GM23338 (cell line): ENCODE data around the gene CAMTA1. TPM values are rescaled to one million over a fixed set of nuclear protein-coding genes. Genes with fewer than 3 reads are reported as not detected.
"Not testable (repeated sequence)": the region's sequence is repeated elsewhere in the genome, so short reads cannot be mapped to it uniquely, and the experiment has no call there.

Source experiments
- ATAC-seq: fragments of 200-7000 bp; cut with Tn5 transposase; 3 replicates; pipeline ENCODE4 v1.9.1; 2020
- DNase-seq: peaks from one replicate; pipeline ENCODE4 v3.0.0-alpha.2; 2015; ENCODE audit warnings: low spot score
- H2AFZ ChIP-seq: fragments of 200-600 bp; sonication (generic); 2 replicates; pipeline ENCODE4 v1.8.0; 2016; ENCODE audit warnings: antibody characterized with exemption, mild to moderate bottlenecking, moderate library complexity
- H3F3A ChIP-seq: fragments of 200-600 bp; sonication (generic); replicated peaks from 2 replicates; pipeline ENCODE4 v1.8.0; 2017; ENCODE audit warnings: antibody characterized with exemption, mixed run types, low read depth
- H3K27ac ChIP-seq: fragments of 200-600 bp; sonication (generic); 2 replicates; pipeline ENCODE4 v1.6.1; 2016; ENCODE audit warnings: low read depth
- H3K27me3 ChIP-seq: fragments of 200-600 bp; sonication (generic); 2 replicates; pipeline ENCODE4 v1.8.0; 2016; ENCODE audit warnings: mild to moderate bottlenecking, mixed run types, moderate library complexity; ENCODE audit not compliant: insufficient read depth
- H3K36me3 ChIP-seq: fragments of 200-600 bp; sonication (generic); 2 replicates; pipeline ENCODE4 v1.8.0; 2016; ENCODE audit warnings: mild to moderate bottlenecking; ENCODE audit not compliant: insufficient read depth
- H3K4me1 ChIP-seq: fragments of 200-600 bp; sonication (generic); 2 replicates; pipeline ENCODE4 v1.8.0; 2016; ENCODE audit warnings: mild to moderate bottlenecking, moderate library complexity; ENCODE audit not compliant: insufficient read depth
- H3K4me2 ChIP-seq: fragments of 200-600 bp; sonication (generic); 2 replicates; pipeline ENCODE4 v1.7.1; 2017; ENCODE audit warnings: mixed run types
- H3K4me3 ChIP-seq: fragments of 200-600 bp; sonication (generic); 2 replicates; pipeline ENCODE4 v1.6.1; 2016; ENCODE audit warnings: mixed run types
- H3K79me2 ChIP-seq: fragments of 200-600 bp; sonication (generic); replicated peaks from 2 replicates; pipeline ENCODE4 v1.8.0; 2017; ENCODE audit warnings: mild to moderate bottlenecking; ENCODE audit not compliant: insufficient read depth
- H3K9me2 ChIP-seq: fragments of 200-600 bp; sonication (generic); 2 replicates; pipeline ENCODE4 v1.8.0; 2017; ENCODE audit not compliant: insufficient read depth
- H4K20me1 ChIP-seq: fragments of 200-600 bp; sonication (generic); replicated peaks from 2 replicates; pipeline ENCODE4 v1.8.0; 2017; ENCODE audit warnings: mild to moderate bottlenecking; ENCODE audit not compliant: insufficient read depth
- H3K27ac Mint-ChIP-seq: 2 replicates; pipeline ENCODE4 v1.8.0; 2020; ENCODE audit warnings: inconsistent platforms, mild to moderate bottlenecking, moderate library complexity, mixed read lengths
- H3K27me3 Mint-ChIP-seq: 3 replicates; pipeline ENCODE4 v1.8.0; 2022; ENCODE audit warnings: low read depth, mild to moderate bottlenecking, moderate library complexity, mixed read lengths, inconsistent platforms; ENCODE audit not compliant: insufficient read depth, poor library complexity
- H3K36me3 Mint-ChIP-seq: 3 replicates; pipeline ENCODE4 v1.8.0; 2021; ENCODE audit warnings: low read depth, mild to moderate bottlenecking, inconsistent platforms, moderate library complexity, mixed read lengths
- H3K4me1 Mint-ChIP-seq: 3 replicates; pipeline ENCODE4 v1.8.0; 2020; ENCODE audit warnings: mild to moderate bottlenecking, inconsistent platforms, mixed read lengths
- H3K4me3 Mint-ChIP-seq: 3 replicates; pipeline ENCODE4 v1.8.0; 2021; ENCODE audit warnings: moderate library complexity, mild to moderate bottlenecking, inconsistent platforms, mixed read lengths
- H3K9me3 Mint-ChIP-seq: 3 replicates; pipeline ENCODE4 v1.8.0; 2020; ENCODE audit warnings: moderate library complexity, mild to moderate bottlenecking, inconsistent platforms, mixed read lengths
- CREB1 ChIP-seq: fragments of 250-450 bp; sonication (Bioruptor Pico); IDR thresholded peaks from 2 replicates; pipeline ENCODE4 v1.5.0; 2020; ENCODE audit warnings: low read depth, mild to moderate bottlenecking, moderate library complexity
- EZH2 ChIP-seq: fragments of 200-600 bp; sonication (generic); IDR thresholded peaks from one replicate; pipeline ENCODE4 v1.8.0; 2017; ENCODE audit warnings: antibody characterized with exemption, mild to moderate bottlenecking, low read depth; ENCODE audit not compliant: unreplicated experiment
- NANOG ChIP-seq: IDR thresholded peaks from 2 replicates; pipeline ENCODE4 v1.6.1; 2016; ENCODE audit warnings: antibody characterized with exemption, borderline replicate concordance
- ZNF114 ChIP-seq: fragments of 250-450 bp; sonication (Bioruptor Pico); IDR thresholded peaks from 2 replicates; pipeline ENCODE4 v1.5.0; 2020; ENCODE audit warnings: mild to moderate bottlenecking, moderate library complexity
- ZNF331 ChIP-seq: fragments of 250-450 bp; sonication (Bioruptor Pico); IDR thresholded peaks from 2 replicates; pipeline ENCODE4 v1.5.0; 2020; ENCODE audit warnings: low read depth, mild to moderate bottlenecking, moderate library complexity
- polyA plus RNA-seq: library from polyadenylated mRNA; unstranded; fragments of >200 nt; fragmentation: Nextera tagmentation; extraction: Ambion mirVana; gene quantifications from 2 replicates; pipeline ENCODE4 v1.2.1, GENCODE V29; 2016
- total RNA-seq: library from RNA; depleted of rRNA; stranded (reverse); fragments of >200 nt; shearing (Covaris generic); gene quantifications from 2 replicates; pipeline ENCODE4 v1.2.3, GENCODE V29; 2014
- TF ChIP-seq, protein P1 (sequence below): fragments of 250-450 bp; sonication (Bioruptor Pico); IDR thresholded peaks from 2 replicates; pipeline ENCODE4 v1.5.0; 2020; ENCODE audit warnings: mild to moderate bottlenecking, moderate library complexity
- TF ChIP-seq, protein P2 (sequence below): IDR thresholded peaks from 2 replicates; pipeline ENCODE4 v1.6.1; 2016; ENCODE audit warnings: antibody characterized with exemption

The CAMTA1 gene
- total and polyA plus RNA-seq, 2 experiments from 2014 or later = 115 to 519 TPM

DNA sequence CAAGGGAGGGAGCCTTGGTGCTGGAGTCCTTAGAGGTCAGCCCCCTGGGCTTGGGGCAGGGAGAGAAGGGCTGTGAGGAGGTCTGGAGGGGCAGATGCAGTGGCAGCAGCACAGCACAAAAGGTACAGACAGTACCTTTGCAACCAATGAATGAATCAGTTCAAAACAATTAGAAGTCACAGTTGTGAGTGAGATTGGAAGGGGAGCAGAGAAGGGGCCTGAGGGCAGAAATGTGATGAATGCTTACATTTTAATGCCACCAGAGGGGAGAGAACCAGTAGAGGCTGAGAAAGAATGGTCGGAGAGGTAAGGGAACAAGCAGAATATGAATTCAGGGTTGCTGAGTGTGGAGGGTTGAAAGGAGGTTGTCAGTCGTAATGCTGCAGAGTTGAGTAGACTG, 24.2 kb downstream of the CAMTA1 start:
- H3K27me3 ChIP-seq = no peaks in the 10 kb centered on the region
- H3K36me3 Mint-ChIP-seq = no peaks in the 10 kb centered on the region
- TF ChIP-seq EZH2 (no peak), NANOG (no peak), ZNF331 (CRISPR knock-in tag) (no peak), ZNF114 (no peak), CREB1 (CRISPR knock-in tag) (no peak)
- TF ChIP-seq, protein P1, sequence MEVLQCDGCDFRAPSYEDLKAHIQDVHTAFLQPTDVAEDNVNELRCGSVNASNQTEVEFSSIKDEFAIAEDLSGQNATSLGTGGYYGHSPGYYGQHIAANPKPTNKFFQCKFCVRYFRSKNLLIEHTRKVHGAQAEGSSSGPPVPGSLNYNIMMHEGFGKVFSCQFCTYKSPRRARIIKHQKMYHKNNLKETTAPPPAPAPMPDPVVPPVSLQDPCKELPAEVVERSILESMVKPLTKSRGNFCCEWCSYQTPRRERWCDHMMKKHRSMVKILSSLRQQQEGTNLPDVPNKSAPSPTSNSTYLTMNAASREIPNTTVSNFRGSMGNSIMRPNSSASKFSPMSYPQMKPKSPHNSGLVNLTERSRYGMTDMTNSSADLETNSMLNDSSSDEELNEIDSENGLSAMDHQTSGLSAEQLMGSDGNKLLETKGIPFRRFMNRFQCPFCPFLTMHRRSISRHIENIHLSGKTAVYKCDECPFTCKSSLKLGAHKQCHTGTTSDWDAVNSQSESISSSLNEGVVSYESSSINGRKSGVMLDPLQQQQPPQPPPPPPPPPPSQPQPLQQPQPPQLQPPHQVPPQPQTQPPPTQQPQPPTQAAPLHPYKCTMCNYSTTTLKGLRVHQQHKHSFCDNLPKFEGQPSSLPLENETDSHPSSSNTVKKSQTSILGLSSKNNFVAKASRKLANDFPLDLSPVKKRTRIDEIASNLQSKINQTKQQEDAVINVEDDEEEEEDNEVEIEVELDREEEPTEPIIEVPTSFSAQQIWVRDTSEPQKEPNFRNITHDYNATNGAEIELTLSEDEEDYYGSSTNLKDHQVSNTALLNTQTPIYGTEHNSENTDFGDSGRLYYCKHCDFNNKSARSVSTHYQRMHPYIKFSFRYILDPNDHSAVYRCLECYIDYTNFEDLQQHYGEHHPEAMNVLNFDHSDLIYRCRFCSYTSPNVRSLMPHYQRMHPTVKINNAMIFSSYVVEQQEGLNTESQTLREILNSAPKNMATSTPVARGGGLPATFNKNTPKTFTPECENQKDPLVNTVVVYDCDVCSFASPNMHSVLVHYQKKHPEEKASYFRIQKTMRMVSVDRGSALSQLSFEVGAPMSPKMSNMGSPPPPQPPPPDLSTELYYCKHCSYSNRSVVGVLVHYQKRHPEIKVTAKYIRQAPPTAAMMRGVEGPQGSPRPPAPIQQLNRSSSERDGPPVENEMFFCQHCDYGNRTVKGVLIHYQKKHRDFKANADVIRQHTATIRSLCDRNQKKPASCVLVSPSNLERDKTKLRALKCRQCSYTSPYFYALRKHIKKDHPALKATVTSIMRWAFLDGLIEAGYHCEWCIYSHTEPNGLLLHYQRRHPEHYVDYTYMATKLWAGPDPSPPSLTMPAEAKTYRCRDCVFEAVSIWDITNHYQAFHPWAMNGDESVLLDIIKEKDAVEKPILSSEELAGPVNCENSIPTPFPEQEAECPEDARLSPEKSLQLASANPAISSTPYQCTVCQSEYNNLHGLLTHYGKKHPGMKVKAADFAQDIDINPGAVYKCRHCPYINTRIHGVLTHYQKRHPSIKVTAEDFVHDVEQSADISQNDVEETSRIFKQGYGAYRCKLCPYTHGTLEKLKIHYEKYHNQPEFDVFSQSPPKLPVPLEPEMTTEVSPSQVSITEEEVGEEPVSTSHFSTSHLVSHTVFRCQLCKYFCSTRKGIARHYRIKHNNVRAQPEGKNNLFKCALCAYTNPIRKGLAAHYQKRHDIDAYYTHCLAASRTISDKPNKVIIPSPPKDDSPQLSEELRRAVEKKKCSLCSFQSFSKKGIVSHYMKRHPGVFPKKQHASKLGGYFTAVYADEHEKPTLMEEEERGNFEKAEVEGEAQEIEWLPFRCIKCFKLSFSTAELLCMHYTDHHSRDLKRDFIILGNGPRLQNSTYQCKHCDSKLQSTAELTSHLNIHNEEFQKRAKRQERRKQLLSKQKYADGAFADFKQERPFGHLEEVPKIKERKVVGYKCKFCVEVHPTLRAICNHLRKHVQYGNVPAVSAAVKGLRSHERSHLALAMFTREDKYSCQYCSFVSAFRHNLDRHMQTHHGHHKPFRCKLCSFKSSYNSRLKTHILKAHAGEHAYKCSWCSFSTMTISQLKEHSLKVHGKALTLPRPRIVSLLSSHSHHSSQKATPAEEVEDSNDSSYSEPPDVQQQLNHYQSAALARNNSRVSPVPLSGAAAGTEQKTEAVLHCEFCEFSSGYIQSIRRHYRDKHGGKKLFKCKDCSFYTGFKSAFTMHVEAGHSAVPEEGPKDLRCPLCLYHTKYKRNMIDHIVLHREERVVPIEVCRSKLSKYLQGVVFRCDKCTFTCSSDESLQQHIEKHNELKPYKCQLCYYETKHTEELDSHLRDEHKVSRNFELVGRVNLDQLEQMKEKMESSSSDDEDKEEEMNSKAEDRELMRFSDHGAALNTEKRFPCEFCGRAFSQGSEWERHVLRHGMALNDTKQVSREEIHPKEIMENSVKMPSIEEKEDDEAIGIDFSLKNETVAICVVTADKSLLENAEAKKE (CRISPR knock-in tag) = no peak
- TF ChIP-seq, protein P2, sequence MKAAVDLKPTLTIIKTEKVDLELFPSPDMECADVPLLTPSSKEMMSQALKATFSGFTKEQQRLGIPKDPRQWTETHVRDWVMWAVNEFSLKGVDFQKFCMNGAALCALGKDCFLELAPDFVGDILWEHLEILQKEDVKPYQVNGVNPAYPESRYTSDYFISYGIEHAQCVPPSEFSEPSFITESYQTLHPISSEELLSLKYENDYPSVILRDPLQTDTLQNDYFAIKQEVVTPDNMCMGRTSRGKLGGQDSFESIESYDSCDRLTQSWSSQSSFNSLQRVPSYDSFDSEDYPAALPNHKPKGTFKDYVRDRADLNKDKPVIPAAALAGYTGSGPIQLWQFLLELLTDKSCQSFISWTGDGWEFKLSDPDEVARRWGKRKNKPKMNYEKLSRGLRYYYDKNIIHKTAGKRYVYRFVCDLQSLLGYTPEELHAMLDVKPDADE = no peak
- no peaks in the 10 kb centered on the region for H3K9me2 ChIP-seq
- DNase-seq (no peak), ATAC-seq (peak; percentile 25; the same call in 1 of the 3 replicates)
- no peak overlapping the region for H3K4me3 ChIP-seq
- no peak overlapping the region for H3K27ac Mint-ChIP-seq
- no peaks in the 10 kb centered on the region for H3K36me3 ChIP-seq
- 0 out of 2 replicates have a peak overlapping the region, but pooled peaks have one; percentile 30 for H3K27ac ChIP-seq
- no peaks in the 10 kb centered on the region for H3K9me3 Mint-ChIP-seq
- H3K27me3 Mint-ChIP-seq = no peaks in the 10 kb centered on the region
- peaks cover 100% of the 10 kb centered on the region for H3K79me2 ChIP-seq
- peaks cover 65% of the 10 kb centered on the region for H4K20me1 ChIP-seq
- no peak overlapping the region for H3K4me2 ChIP-seq
- H3F3A ChIP-seq = no peaks in the 10 kb centered on the region
- no peak overlapping the region for H2AFZ ChIP-seq
- H3K4me3 Mint-ChIP-seq = no peak overlapping the region
- peaks cover 5% of the 10 kb centered on the region; the same call in 2 of the 3 replicates for H3K4me1 Mint-ChIP-seq
- H3K4me1 ChIP-seq = peaks cover 17% of the 10 kb centered on the region; the same call in 1 of the 2 replicates

DNA sequence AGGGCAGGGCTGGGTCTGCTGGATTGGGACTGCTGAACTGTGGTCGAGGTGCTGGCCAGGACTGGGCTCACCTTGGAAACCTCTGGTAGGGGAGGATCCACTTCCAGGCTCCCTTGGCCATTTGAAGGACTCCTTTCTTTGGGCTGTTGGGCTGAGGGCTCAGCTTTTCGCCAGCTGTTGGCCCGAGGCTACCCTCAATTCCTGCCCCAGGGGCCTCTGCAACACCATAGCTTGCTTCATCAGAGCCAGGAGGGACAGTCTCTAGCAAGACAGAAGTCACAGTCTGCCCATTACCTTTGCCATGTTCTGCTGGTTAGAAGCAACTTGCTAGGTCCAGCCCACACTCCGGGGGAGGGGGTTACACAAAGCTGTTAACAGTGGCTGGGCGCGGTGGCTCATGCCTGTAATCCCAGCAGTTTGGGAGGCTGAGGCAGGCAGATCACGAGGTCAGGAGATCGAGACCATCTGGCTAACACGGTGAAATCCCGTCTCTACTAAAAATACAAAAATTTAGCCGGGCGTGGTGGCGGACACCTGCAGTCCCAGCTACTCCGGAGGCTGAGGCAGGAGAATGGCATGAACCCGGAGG, 25.0 kb downstream of the CAMTA1 start:
- ATAC-seq = peak; percentile 21; the same call in 1 of the 3 replicates
- not testable (repeated sequence) for DNase-seq, H3K4me3 ChIP-seq, H3K27ac Mint-ChIP-seq, H3K27me3 ChIP-seq, H3K4me3 Mint-ChIP-seq, H3F3A ChIP-seq, H3K4me1 Mint-ChIP-seq, H3K27ac ChIP-seq, H3K27me3 Mint-ChIP-seq, H3K9me3 Mint-ChIP-seq, H3K36me3 Mint-ChIP-seq, H2AFZ ChIP-seq, H3K4me2 ChIP-seq, H3K9me2 ChIP-seq, H3K36me3 ChIP-seq
- Histone ChIP-seq H3K4me1 (peaks cover 17% of the 10 kb centered on the region; the same call in 1 of the 2 replicates), H3K79me2 (peaks cover 100% of the 10 kb centered on the region), H4K20me1 (peaks cover 62% of the 10 kb centered on the region)
